H1 (cell line): Measurements from ENCODE around the gene FCGR2B. TPM values are rescaled to one million over a fixed set of nuclear protein-coding genes. Genes with fewer than 3 reads are reported as not detected.
"Not testable (repeated sequence)": the region's sequence is repeated elsewhere in the genome, so short reads cannot be mapped to it uniquely, and the experiment has no call there.

ENCODE experiments used
- CTCF ChIA-PET: fragments of 300-600 bp; sonication (Branson Sonifier 250); formaldehyde crosslinking; loops from one replicate; lab custom pipeline; 2021; ENCODE audit not compliant: partially characterized antibody; lab: Charles Lee
- POLR2A ChIA-PET: fragments of 300-600 bp; sonication (Branson Sonifier 250); formaldehyde crosslinking; loops from one replicate; lab custom pipeline; 2021; ENCODE audit warnings: inconsistent platforms; ENCODE audit not compliant: partially characterized antibody; lab: Charles Lee
- DNase-seq, 2 experiments: peaks; one replicate each; pipeline versions ENCODE4 v3.0.0 to v3.0.0-alpha.2; 2010 to 2022; ENCODE audit warnings: low spot score in 2 of 2, low read depth in 1 of 2, mixed read lengths in 1 of 2
- FAIRE-seq: peaks from 2 replicates; lab custom pipeline; 2011; peaks lifted over from hg19 to GRCh38; lab: Jason Lieb, UNC
- H2AFZ ChIP-seq: 2 replicates; pipeline ENCODE4 v1.8.1; 2012; ENCODE audit warnings: low read length, inconsistent platforms
- H2AK5ac ChIP-seq: 2 replicates; pipeline ENCODE4 v1.6.1; 2013; ENCODE audit warnings: low read depth, low read length
- H2BK120ac ChIP-seq: replicated peaks from 2 replicates; pipeline ENCODE3; 2013; ENCODE audit warnings: low read depth, low read length, inconsistent platforms
- H2BK12ac ChIP-seq: 2 replicates; pipeline ENCODE4 v1.6.1; 2013; ENCODE audit warnings: low read depth, low read length
- H2BK15ac ChIP-seq: 2 replicates; pipeline ENCODE4 v1.6.1; 2013; ENCODE audit warnings: low read length
- H2BK20ac ChIP-seq: 2 replicates; pipeline ENCODE4 v1.6.1; 2013; ENCODE audit warnings: low read length
- H2BK5ac ChIP-seq: 2 replicates; pipeline ENCODE4 v1.6.1; 2013; ENCODE audit warnings: low read depth, low read length
- H3K14ac ChIP-seq: 2 replicates; pipeline ENCODE4 v1.6.1; 2013; ENCODE audit warnings: inconsistent platforms; ENCODE audit not compliant: insufficient read length
- H3K18ac ChIP-seq: 2 replicates; pipeline ENCODE4 v1.6.1; 2013; ENCODE audit warnings: low read length; ENCODE audit errors: extremely low read depth
- H3K23ac ChIP-seq: 2 replicates; pipeline ENCODE4 v1.6.1; 2013; ENCODE audit warnings: inconsistent platforms; ENCODE audit not compliant: insufficient read length
- H3K23me2 ChIP-seq: 2 replicates; pipeline ENCODE4 v1.6.1; 2013; ENCODE audit warnings: low read depth, low read length
- H3K27ac ChIP-seq: 2 replicates; pipeline ENCODE4 v1.6.1; 2011; ENCODE audit warnings: low read depth, low read length, inconsistent platforms
- H3K27me3 ChIP-seq, 4 experiments: replicated peaks in 1 of 4; 1 replicate in 1 of 4; 2 replicates in 3 of 4; pipeline versions ENCODE4 v1.6.1 to v1.8.1; 2011 to 2013; ENCODE audit warnings: low read length in 3 of 4, mild to moderate bottlenecking in 3 of 4, inconsistent platforms in 2 of 4, mixed read lengths in 2 of 4, moderate library complexity in 1 of 4; ENCODE audit not compliant: control insufficient read depth in 3 of 4, insufficient read depth in 3 of 4; ENCODE audit errors: extremely low read depth in 1 of 4
- H3K36me3 ChIP-seq, 4 experiments: 2 replicates each; pipeline versions ENCODE4 v1.6.1 to v1.8.1; 2011 to 2013; ENCODE audit warnings: mild to moderate bottlenecking in 4 of 4, low read length in 3 of 4, moderate library complexity in 2 of 4, control low read depth in 1 of 4, inconsistent platforms in 1 of 4; ENCODE audit not compliant: insufficient read depth in 4 of 4, control insufficient read depth in 2 of 4
- H3K4ac ChIP-seq: replicated peaks from 2 replicates; pipeline ENCODE3; 2013; ENCODE audit warnings: low read length, low read depth, mixed read lengths, inconsistent platforms; ENCODE audit not compliant: insufficient read length
- H3K4me1 ChIP-seq, 4 experiments: replicated peaks in 1 of 4; 1 replicate in 1 of 4; 2 replicates in 3 of 4; pipeline versions ENCODE4 v1.6.1 to v1.8.1; 2011 to 2013; ENCODE audit warnings: low read length in 3 of 4, inconsistent platforms in 2 of 4, mixed read lengths in 1 of 4; ENCODE audit not compliant: insufficient read depth in 4 of 4, control insufficient read depth in 3 of 4
- H3K4me2 ChIP-seq, 2 experiments: 2 replicates each; pipeline versions ENCODE4 v1.6.1 to v1.8.1; 2011 to 2013; ENCODE audit warnings: low read depth in 2 of 2, low read length in 2 of 2, control low read depth in 1 of 2, inconsistent platforms in 1 of 2, mild to moderate bottlenecking in 1 of 2; ENCODE audit not compliant: insufficient read depth in 1 of 2
- H3K4me3 ChIP-seq, 4 experiments: fragments of 200-600, 300-600 bp in 1 of 4; sonication (generic), shearing (Covaris generic), sonication (Bioruptor Twin) in 1 of 4; 2 replicates each; pipeline versions ENCODE4 v1.5.1 to v1.8.1; 2011 to 2016; ENCODE audit warnings: low read length in 4 of 4, low read depth in 3 of 4, control low read depth in 2 of 4, inconsistent platforms in 2 of 4, mild to moderate bottlenecking in 2 of 4, mixed read lengths in 1 of 4, moderate library complexity in 1 of 4; ENCODE audit not compliant: insufficient read depth in 2 of 4; ENCODE audit errors: extremely low read depth in 1 of 4
- H3K56ac ChIP-seq: replicated peaks from 2 replicates; pipeline ENCODE3; 2013; ENCODE audit warnings: low read depth, mild to moderate bottlenecking, mixed read lengths, low read length, inconsistent platforms; ENCODE audit not compliant: insufficient read length
- H3K79me1 ChIP-seq: 2 replicates; pipeline ENCODE4 v1.6.1; 2013; ENCODE audit warnings: low read depth, low read length, control low read depth
- H3K79me2 ChIP-seq, 2 experiments: 2 replicates each; pipeline versions ENCODE4 v1.6.1 to v1.8.1; 2012 to 2013; ENCODE audit warnings: low read length in 2 of 2, mild to moderate bottlenecking in 2 of 2, inconsistent platforms in 1 of 2; ENCODE audit not compliant: insufficient read depth in 2 of 2, control insufficient read depth in 1 of 2
- H3K9ac ChIP-seq, 4 experiments: replicated peaks in 1 of 4; 1 replicate in 1 of 4; 2 replicates in 3 of 4; pipeline versions ENCODE4 v1.6.1 to v1.8.1; 2011 to 2013; ENCODE audit warnings: low read depth in 3 of 4, low read length in 3 of 4, control low read depth in 2 of 4, mild to moderate bottlenecking in 2 of 4, moderate library complexity in 2 of 4, inconsistent platforms in 1 of 4; ENCODE audit errors: extremely low read depth in 1 of 4
- H3K9me3 ChIP-seq, 2 experiments: 2 replicates each; pipeline versions ENCODE4 v1.6.1 to v1.8.1; 2012 to 2013; ENCODE audit warnings: mild to moderate bottlenecking in 2 of 2, moderate library complexity in 2 of 2, control low read depth in 1 of 2, inconsistent platforms in 1 of 2, low read depth in 1 of 2, low read length in 1 of 2, mixed read lengths in 1 of 2; ENCODE audit not compliant: insufficient read depth in 2 of 2
- H4K20me1 ChIP-seq, 2 experiments: replicated peaks in 1 of 2; 2 replicates each; pipeline versions ENCODE3 to v1.8.1; 2011 to 2013; ENCODE audit warnings: inconsistent platforms in 2 of 2, low read length in 2 of 2, mild to moderate bottlenecking in 1 of 2; ENCODE audit not compliant: insufficient read depth in 2 of 2, control insufficient read depth in 1 of 2
- H4K5ac ChIP-seq: 2 replicates; pipeline ENCODE4 v1.6.1; 2013; ENCODE audit warnings: low read length, low read depth, mixed read lengths, inconsistent platforms; ENCODE audit not compliant: insufficient read length
- H4K8ac ChIP-seq: 2 replicates; pipeline ENCODE4 v1.8.0; 2013; ENCODE audit warnings: mild to moderate bottlenecking, moderate library complexity, low read length, inconsistent platforms; ENCODE audit not compliant: insufficient read depth; ENCODE audit errors: extremely low read depth
- H4K91ac ChIP-seq: replicated peaks from 2 replicates; pipeline ENCODE3; 2013; ENCODE audit warnings: low read length, mixed read lengths, inconsistent platforms; ENCODE audit not compliant: insufficient read length
- RAD21 ChIP-seq, 2 experiments: IDR thresholded peaks in 1 of 2; conservative IDR thresholded peaks in 1 of 2; 2 replicates each; pipeline ENCODE4 v1.6.1; 2011; ENCODE audit warnings: low read depth in 2 of 2, low read length in 2 of 2, improper control_type of control experiment in 1 of 2, inconsistent platforms in 1 of 2, mild to moderate bottlenecking in 1 of 2, moderate library complexity in 1 of 2
- WGBS, 2 experiments: shearing (Covaris generic) in 1 of 2; methylation state at CpG; one replicate each; pipeline versions ENCODE4 v1.1.6 to v1.1.7; 2013 to 2015; ENCODE audit warnings: low lambda C conversion rate in 2 of 2, mixed read lengths in 2 of 2, inconsistent platforms in 1 of 2, low coverage in 1 of 2, missing lambda C conversion rate in 1 of 2; ENCODE audit not compliant: insufficient replicate concordance in 2 of 2, insufficient coverage in 1 of 2, insufficient read length in 1 of 2; ENCODE audit errors: extremely low coverage in 1 of 2, missing lambda C conversion rate in 1 of 2; 5-methylcytosine and 5-hydroxymethylcytosine counted together
- polyA plus RNA-seq, 7 experiments: library from polyadenylated mRNA; depleted of rRNA in 3 of 7; stranded (reverse) in 5 of 7; unstranded in 2 of 7; fragments of >200 nt in 5 of 7; fragments of 200-250 nt in 2 of 7; gene quantifications; 1 replicate in 5 of 7; 2 replicates in 1 of 7; 4 replicates in 1 of 7; pipeline versions ENCODE4 v1.2.1 to v1.2.3, GENCODE V29; 2011 to 2013; ENCODE audit warnings: missing spikeins in 2 of 7, mixed read lengths in 2 of 7
- total RNA-seq: library from RNA; stranded (reverse); fragmentation: NEBNext Ultra II Directional; extraction: Animal tissue kit (Norgen Biotek cat#: 25700); gene quantifications from 2 replicates; pipeline ENCODE4 v1.2.1, GENCODE V29; 2021
- TF ChIP-seq, protein P1 (sequence below), 3 experiments: IDR thresholded peaks; 1 replicate in 2 of 3; 2 replicates in 1 of 3; pipeline versions ENCODE4 v1.5.1 to v1.6.1; 2011; ENCODE audit warnings: low read length in 3 of 3, mild to moderate bottlenecking in 3 of 3, inconsistent platforms in 2 of 3, low read depth in 1 of 3, moderate library complexity in 1 of 3; ENCODE audit not compliant: insufficient read depth in 1 of 3; ENCODE audit errors: control extremely low read depth in 1 of 3

FCGR2B gene
- total and polyA plus RNA-seq, 2 of the 8 experiments (the other 6 are each of a cell fraction or from before 2014, with no cell fraction given): 0.05 TPM; not detected in 1

DNA sequence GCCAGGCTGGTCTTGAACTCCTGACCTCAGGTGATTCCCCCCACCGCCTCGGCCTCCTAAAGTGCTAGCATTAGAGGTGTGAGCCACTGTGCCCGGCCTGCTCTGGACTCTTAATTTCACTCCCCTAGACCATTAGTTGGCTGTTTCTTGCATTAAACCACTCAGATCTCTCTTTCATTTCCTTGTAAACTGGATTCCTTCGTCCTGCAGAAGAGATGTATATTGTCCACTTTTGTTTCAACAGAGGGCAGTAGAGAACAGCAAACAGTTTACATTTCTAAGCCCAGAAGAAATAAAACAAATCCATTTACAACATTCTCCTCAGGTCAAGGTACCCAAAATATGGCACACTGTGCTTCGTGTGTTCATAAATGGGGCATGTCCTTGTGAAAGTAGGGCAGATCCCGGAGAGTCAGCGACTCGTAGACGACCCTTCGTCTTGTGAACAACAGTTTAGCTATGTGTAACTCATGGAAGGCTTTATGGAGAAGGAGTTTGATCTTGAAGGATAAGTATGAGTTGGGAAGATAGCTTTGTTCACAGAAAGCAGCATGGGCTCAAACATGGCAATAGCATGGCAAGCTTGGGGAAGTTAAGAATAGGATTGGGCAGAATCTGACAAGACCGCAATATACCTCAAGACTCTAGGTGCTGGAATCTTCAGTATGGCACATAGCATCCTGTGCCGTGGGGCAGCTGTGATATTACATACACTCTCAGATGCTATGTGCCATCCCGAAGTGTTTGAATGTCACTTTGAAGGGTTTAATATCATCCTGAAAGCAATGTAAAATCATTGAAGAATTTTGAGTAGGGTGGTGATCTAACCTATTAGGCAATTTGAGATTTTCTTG is 15.2 kb upstream of the FCGR2B start:
- FAIRE-seq: peak; percentile 94

More for the DNA sequence above, 15.2 kb upstream of the FCGR2B start:
- not testable (repeated sequence) for H2BK20ac ChIP-seq, H3K27me3 ChIP-seq, H3K79me2 ChIP-seq, H2BK15ac ChIP-seq, H3K18ac ChIP-seq, H3K4me1 ChIP-seq, H3K23ac ChIP-seq, H3K23me2 ChIP-seq, H3K56ac ChIP-seq, H3K9me3 ChIP-seq, H3K14ac ChIP-seq, H4K20me1 ChIP-seq, H2BK120ac ChIP-seq, H3K4me3 ChIP-seq, H3K9ac ChIP-seq, H2BK12ac ChIP-seq, H3K4ac ChIP-seq, H2BK5ac ChIP-seq, H4K5ac ChIP-seq, H4K8ac ChIP-seq, H3K79me1 ChIP-seq, H2AK5ac ChIP-seq, H4K91ac ChIP-seq, H3K4me2 ChIP-seq, H3K36me3 ChIP-seq, H3K27ac ChIP-seq
- ChIA-PET POLR2A (interaction anchor here (1.4 kb wide), 1 partner anchor 80 kb away, joined by 3 read pairs; no protein-coding TSS in a partner anchor), CTCF (interaction anchor here (0.6 to 1.8 kb wide), 8 partner anchors 36 to 142 kb away, joined by 3 to 16 read pairs (median 3); partner anchors contain the start of gene FCGR2A)
- TF ChIP-seq, protein P1, sequence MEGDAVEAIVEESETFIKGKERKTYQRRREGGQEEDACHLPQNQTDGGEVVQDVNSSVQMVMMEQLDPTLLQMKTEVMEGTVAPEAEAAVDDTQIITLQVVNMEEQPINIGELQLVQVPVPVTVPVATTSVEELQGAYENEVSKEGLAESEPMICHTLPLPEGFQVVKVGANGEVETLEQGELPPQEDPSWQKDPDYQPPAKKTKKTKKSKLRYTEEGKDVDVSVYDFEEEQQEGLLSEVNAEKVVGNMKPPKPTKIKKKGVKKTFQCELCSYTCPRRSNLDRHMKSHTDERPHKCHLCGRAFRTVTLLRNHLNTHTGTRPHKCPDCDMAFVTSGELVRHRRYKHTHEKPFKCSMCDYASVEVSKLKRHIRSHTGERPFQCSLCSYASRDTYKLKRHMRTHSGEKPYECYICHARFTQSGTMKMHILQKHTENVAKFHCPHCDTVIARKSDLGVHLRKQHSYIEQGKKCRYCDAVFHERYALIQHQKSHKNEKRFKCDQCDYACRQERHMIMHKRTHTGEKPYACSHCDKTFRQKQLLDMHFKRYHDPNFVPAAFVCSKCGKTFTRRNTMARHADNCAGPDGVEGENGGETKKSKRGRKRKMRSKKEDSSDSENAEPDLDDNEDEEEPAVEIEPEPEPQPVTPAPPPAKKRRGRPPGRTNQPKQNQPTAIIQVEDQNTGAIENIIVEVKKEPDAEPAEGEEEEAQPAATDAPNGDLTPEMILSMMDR (IDR thresholded peaks at IDR 0.05; ENCODE audit: control extremely low read depth in 1 of 3, insufficient read depth in 1 of 3, low read depth in 1 of 3, low read length in 3 of 3): peak in 2 of 3 experiments; percentile 34 to 38; a peak in 2 of 4 replicates
- peak; percentile 68 to 69 for TF ChIP-seq RAD21 (IDR thresholded peaks at IDR 0.05 in 1 of 2, conservative IDR thresholded peaks at IDR 0.05 in 1 of 2; ENCODE audit: low read depth in 2 of 2, low read length in 2 of 2)
- H2AFZ ChIP-seq: peak overlapping the region; percentile 88; the same call in 1 of the 2 replicates
- DNase-seq: peak in 1 of 2 experiments; percentile 54
- 69% methylated on average over 12 of the region's 13 CpGs; no CpG with 5 or more reads in 1 of the 2 experiments for WGBS, 2 experiments
